ENCODE results near the gene PCSK4. TPM values are rescaled to one million over a fixed set of nuclear protein-coding genes. Genes with fewer than 3 reads are reported as not detected.

PCSK4 gene
- total and polyA plus RNA-seq, 9 of the 15 experiments (the other 6 are each of a cell fraction or from before 2014, with no cell fraction given): 0.01 to 9.1 (median 2.1) TPM; not detected in 1

DNA sequence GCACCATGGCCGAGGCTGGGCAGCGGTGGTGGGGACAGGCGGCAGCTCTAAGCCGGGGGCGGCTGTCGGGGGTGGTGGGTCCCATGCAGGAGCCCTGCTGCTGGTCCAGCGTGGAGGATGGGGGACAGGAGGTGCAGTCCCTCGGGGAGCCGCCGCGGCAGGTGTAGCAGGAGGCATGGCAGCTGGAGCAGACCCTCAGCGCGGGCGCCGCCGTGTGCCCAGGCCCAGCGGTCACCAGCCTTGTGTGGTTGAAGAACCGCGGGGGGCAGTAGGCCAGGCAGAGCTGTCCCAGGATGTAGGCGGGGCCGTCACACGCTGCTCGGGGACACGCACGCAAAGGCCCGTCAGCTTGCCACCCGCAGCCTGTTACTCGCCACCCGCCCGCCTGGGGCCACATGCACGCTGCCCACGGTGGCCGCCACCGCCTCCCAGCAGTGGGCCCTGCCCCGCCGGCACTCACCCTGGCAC, 8.2 kb downstream of the PCSK4 start:
- POLR2A ChIA-PET: interaction anchor here (1.0 kb wide), 1 partner anchor 9 kb away, joined by 4 read pairs; the partner anchor contains the start of gene REEP6
- no TSS peak for BruUV-seq (replicated peaks)
- H3K9me1 ChIP-seq (ENCODE audit: control insufficient read depth, insufficient read depth, low read length): no peaks in the 10 kb centered on the region
- H3K27ac ChIP-seq (ENCODE audit: extremely low read depth, low read depth, low read length): no peak overlapping the region
- peaks cover 6% of the 10 kb centered on the region; the same call in 2 of the 3 replicates for H3K36me3 ChIP-seq (ENCODE audit: control insufficient read depth, insufficient read depth, low read length)
- H3K4me2 ChIP-seq (ENCODE audit: insufficient read depth, low read length): no peak overlapping the region
- H3K9ac ChIP-seq (ENCODE audit: insufficient read depth in 1 of 2, low read depth in 2 of 2, low read length in 2 of 2): peak overlapping the region in 1 of 2 experiments; percentile 77; a peak in 1 of 4 replicates
- intact Hi-C loops (cut with micrococcal nuclease) (no loop called here), in situ Hi-C loops (cut with MboI) (no loop called here)
- H2AFZ ChIP-seq (ENCODE audit: low read depth, low read length): no peak overlapping the region
- no peaks in the 10 kb centered on the region for H3K27me3 ChIP-seq (ENCODE audit: control insufficient read depth in 2 of 2, insufficient read depth in 2 of 2, low read length in 2 of 2)
- no peak for ATAC-seq
- H4K20me1 ChIP-seq (replicated peaks; ENCODE audit: control insufficient read depth, insufficient read depth, low read length): no peaks in the 10 kb centered on the region
- WGBS (ENCODE audit: insufficient coverage, low coverage, missing lambda C conversion rate): 86% methylated on average over 19 of the region's 36 CpGs
- no peaks in the 10 kb centered on the region; the same call in 1 of the 2 replicates for H3K9me3 ChIP-seq (replicated peaks; ENCODE audit: control insufficient read depth, insufficient read depth, low read depth, low read length)
- DNase-seq (ENCODE audit: extremely low read depth in 1 of 4, low spot score in 3 of 4): no peak
- peaks cover 5 to 57% of the 10 kb centered on the region in 2 experiments; a peak in 4 of 5 replicates for H3K4me1 ChIP-seq (replicated peaks in 1 of 2; ENCODE audit: control insufficient read depth in 2 of 2, insufficient read depth in 2 of 2, low read length in 2 of 2)
- FAIRE-seq: no peak
- TF ChIP-seq ZNF583 (CRISPR knock-in tag; IDR thresholded peaks at IDR 0.05) (no peak), BHLHE40 (IDR thresholded peaks at IDR 0.05; ENCODE audit: low read length) (no peak), POLR2G (IDR thresholded peaks at IDR 0.05; ENCODE audit: low read depth, low read length) (peak; percentile 39; the same call in 1 of the 2 replicates), RBFOX2 (IDR thresholded peaks at IDR 0.05; ENCODE audit: low read depth, low read length) (peak; percentile 10; the same call in 1 of the 2 replicates), HNRNPL (IDR thresholded peaks at IDR 0.05; ENCODE audit: low read depth, low read length) (peak; percentile 93), PCBP1 (IDR thresholded peaks at IDR 0.05; ENCODE audit: low read depth, low read length, poor library complexity, severe bottlenecking) (peak; percentile 67), ZNF707 (CRISPR knock-in tag; conservative IDR thresholded peaks at IDR 0.05) (no peak)
- TF ChIP-seq, protein P1, sequence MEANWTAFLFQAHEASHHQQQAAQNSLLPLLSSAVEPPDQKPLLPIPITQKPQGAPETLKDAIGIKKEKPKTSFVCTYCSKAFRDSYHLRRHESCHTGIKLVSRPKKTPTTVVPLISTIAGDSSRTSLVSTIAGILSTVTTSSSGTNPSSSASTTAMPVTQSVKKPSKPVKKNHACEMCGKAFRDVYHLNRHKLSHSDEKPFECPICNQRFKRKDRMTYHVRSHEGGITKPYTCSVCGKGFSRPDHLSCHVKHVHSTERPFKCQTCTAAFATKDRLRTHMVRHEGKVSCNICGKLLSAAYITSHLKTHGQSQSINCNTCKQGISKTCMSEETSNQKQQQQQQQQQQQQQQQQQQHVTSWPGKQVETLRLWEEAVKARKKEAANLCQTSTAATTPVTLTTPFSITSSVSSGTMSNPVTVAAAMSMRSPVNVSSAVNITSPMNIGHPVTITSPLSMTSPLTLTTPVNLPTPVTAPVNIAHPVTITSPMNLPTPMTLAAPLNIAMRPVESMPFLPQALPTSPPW (CRISPR knock-in tag; IDR thresholded peaks at IDR 0.05): no peak
- CTCF ChIA-PET (ENCODE audit: low intra/inter-chr PET ratio): no interaction called here
- no peak overlapping the region for H3K4me3 ChIP-seq
- H3K79me2 ChIP-seq (ENCODE audit: control insufficient read depth, insufficient read depth, low read length): peaks cover 21% of the 10 kb centered on the region
